HK-2 (cell line): ENCODE results near the gene AURKAIP1.
A peak's percentile ranks its signal among the peaks of the same experiment; 100 is the strongest.
"Not testable (repeated sequence)": the region's sequence is repeated elsewhere in the genome, so short reads cannot be mapped to it uniquely, and the experiment has no call there.

Source experiments
- DNase-seq: peaks from one replicate; pipeline ENCODE4 v3.0.0-alpha.2; 2018; ENCODE audit not compliant: unreplicated experiment

The AURKAIP1 gene

DNA sequence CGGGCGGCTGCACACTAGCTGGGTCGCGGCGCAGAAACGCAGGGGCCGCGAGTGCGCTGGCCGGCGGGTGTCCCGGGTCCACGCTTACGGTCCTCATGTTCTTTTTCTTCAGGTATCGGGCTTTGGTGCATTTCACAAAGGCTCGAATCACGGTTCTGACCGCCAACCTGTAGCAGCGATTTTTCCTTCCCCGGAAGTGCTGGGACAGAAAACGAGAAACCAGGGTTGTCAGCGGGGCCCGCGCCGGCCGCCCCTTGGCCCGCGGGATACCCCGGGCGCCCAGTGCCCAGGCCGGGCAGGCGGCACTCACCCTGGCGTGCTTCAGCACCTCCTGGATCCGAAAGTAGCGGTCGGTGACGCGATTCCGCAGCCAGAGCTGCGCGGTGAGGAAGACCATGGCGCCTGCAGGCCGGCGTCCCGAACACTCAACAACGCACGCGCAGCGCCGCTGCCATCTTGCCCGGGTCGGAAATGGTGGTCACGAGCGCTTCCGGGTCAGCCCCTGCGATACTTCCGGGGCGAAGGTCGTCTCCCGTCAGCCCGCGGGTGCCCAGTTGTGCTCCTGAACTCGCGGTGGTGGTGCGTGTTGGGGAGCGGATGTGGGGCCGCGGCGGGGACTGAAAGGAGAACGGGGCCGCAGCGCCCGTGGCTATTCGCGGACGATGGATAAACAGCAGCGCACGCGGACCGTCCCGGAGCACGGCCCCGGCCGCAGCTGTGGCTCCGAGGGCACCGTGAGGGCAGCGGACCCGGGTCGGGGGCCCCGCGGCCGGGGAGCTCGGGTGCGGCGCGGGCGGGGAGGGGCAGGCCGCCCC is 32.0 kb upstream of the AURKAIP1 start, which contains the start of gene MRPL20:
MRPL20 (minus strand) TSS at position 473 of the 815 bp plus-strand sequence; CDS start at position 397, 76 bp downstream.
- peak; percentile 91 for DNase-seq

DNA sequence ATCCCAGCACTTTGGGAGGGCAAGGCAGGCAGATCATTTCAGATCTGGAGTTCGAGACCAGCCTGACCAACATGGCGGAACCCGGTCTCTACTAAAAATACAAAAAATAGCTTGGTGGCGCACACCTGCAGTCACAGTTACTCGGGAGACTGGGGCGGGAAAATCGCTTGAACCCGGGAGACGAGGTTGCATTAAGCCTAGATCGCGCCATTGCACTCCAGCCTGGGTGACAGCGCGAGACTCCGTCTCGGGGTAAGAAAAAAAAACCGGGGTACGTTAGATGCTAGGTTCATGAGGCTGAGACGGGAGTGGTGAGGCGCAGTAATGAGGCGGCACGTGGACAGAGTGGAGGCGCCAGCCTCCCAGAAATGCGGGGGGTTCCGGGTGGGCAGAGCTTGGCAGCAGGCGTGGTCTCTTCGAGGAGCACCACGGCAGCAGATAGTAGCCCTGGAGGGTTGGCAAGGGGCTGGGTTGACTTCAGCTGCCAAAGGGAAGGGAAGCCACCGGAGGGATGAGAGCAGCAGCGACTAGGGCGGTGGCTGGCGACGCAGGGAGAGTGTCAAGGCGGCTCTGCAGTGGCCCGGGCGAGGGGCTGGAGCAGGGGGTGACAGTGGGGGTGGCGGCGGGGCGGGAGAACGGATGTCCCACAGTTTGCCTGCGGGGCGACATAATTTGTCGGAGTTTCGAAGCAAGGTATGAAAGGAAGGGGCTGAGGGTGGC is 31.3 kb upstream of the AURKAIP1 start:
- DNase-seq: no peak

DNA sequence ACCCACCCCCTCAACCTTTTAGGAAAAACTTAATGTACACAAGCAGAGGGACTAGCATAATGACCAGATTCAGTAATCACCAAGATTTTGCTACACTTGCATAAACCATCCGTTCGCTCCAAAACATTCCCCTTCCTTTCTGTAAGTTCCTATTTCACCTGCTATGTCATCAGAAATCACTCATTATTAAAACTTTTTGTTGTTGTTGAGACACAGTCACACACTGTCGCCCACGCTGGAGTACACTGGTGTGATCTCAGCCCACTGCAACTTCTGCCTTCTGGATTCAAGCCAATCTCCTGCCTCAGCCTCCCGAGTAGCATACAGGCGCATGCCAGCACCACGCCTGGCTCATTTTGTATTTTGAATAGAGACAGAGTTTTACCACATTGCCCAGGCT is 28.6 kb upstream of the AURKAIP1 start:
- no peak for DNase-seq

DNA sequence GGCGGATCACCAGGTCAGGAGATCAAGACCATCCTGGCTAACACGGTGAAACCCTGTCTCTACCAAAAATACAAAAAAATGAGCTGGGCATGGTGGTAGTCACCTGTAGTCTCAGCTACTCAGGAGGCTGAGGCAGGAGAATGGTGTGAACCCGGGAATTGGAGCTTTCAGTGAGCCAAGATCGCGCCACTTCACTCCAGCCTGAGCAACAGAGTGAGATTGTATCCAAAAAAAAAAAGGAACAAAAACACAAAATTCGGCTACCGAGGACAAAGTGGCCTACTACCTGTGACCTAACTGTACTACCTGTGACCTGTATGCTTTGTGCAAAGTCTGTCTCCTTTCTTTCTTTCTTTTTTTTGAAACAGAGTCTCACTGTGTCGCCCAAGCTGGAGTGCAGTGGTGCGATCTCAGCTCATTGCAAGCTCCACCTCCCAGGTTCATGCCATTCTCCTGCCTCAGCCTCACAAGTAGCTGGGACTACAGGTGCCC is 27.9 kb upstream of the AURKAIP1 start:
- not testable (repeated sequence) for DNase-seq

DNA sequence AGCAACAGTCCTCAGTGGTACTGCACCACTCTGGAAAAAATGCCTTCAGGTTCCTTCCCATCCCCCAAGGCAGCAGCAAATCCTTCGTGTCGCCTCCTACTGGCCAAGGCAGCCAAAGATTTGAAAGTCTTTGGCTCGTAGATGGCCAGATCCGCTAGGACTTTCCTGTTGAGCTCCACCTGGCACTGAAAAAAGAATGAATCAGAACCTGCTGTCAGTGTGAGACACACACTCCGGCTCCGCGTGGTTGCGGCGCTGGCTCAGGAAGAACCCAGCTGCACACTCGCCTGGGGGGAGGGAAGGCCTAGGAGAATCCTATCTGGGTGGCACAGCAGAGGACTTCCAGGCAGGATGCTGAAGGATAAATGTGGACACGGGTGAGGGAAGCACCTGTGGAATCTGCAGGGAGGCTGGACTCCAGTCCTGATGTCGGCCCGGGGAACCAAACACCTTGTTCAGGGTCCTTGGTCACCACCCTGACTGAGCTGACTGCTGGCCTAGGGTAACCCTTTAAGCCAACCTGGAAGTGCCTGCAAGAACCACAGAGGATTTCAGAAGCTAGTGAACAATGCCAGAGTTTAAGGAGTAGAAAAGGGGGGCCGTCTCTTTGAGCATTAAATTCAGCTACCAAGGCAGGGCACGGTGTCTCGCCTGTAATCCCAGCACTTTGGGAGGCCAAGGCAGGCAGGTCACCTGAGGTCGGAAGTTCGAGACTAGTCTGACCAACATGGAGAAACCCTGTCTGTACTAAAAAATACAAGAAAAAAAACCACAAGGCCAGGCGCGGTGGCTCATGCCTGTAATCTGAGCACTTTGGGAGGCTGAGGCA is 27.3 kb upstream of the AURKAIP1 start:
- peak; percentile 46 for DNase-seq

DNA sequence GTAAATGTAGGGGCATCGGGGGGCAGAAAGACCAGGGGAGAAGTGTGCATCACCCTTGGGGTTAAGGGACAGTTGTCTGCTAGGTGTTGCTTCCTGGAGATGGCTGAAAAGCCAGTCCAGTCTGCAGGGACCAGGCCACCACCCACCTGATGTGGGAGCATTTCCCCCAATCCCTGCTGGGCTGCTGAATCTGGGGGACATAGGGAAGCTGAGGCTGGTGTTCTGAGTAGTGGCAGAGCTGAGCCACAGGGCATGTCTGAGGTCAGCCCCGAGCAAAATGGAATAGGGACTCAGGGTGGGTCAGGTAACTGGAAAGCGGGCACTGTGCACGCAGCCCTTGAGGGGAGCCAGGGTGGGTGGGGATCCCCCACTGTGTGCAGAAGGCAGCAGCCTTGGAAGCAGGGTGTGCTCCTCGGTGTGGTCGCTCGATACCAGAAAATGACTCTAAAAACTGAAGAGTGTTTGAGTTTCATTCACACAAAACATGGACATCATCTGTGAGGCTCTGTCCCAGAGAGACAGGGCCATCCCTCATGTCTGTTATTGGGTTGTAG is 26.5 kb upstream of the AURKAIP1 start:
- DNase-seq: no peak

DNA sequence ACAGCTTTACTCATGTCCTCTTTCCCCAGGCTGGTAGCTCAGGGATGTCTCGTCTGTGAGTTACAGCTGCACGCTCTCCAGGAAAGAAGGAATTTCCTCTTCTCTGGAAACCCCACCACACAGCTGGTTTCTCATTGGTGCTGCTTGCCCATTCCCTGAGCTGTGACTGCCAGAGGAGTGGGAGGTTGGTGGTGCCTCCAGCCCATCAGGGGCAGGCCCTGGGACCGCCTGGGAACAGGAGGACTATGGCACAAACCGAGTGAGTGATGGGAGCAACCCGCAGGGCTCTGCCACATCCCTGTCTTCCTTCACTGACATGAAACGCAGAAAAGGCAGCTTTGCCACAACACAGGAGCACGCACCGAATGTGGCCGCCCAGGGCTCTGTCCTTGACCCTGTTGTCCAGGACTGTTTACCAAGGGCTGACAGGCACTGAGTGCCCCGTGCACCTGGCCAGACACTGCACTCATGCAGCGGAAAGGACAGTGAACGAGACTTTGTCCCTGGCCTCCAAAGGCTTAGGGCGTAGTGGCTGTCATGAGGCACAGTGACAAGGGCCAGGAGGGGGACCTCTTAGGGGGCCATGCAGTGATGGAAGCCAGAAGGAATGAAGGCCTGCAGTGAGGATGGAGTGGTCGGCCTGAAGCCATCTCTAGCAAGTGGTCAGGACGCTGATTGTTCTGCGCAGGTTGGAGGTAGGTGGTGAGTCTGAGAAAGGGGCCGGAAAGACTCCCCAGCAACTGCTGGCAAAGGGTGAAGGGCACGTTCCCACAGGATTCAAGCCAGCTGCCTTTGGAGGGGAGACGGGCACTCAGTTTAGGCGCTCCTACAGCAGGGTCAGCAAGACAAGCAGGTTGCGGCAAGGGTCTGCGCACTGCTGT is 25.8 kb upstream of the AURKAIP1 start:
- no peak for DNase-seq

DNA sequence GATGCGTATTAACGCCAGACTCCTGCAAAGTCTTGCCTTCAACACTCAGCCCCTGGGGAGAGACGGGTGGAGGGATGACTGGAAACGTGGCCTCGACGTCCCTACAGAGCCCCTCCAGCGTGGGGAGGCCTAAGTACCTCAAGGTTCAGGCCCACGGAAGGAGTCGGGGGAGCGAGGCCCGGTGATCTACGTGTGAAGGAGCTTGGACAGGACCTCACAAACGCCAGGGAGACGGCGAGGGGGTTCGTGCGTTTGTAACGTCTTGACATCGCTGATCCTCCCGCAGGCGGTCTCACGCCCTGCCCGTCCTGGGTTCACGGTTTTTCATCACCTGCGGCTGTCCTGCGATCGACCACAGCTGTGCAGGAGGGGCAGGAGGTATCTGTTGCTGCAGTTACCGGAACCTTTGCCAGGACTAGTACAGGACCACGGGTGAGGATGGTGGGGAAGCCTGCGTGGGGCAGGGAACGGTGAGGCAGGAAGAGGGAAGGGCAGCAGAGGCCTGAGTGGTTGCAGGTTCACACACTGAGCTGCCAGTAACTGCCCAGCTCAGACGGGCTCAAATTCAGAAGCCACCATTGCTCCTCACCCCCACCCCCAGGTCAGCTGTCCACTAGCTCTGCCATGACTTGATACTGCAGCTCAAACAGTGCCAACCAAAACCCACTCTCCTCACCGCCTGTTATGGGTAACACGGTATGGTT is 25.0 kb upstream of the AURKAIP1 start:
- DNase-seq: peak; percentile 44

DNA sequence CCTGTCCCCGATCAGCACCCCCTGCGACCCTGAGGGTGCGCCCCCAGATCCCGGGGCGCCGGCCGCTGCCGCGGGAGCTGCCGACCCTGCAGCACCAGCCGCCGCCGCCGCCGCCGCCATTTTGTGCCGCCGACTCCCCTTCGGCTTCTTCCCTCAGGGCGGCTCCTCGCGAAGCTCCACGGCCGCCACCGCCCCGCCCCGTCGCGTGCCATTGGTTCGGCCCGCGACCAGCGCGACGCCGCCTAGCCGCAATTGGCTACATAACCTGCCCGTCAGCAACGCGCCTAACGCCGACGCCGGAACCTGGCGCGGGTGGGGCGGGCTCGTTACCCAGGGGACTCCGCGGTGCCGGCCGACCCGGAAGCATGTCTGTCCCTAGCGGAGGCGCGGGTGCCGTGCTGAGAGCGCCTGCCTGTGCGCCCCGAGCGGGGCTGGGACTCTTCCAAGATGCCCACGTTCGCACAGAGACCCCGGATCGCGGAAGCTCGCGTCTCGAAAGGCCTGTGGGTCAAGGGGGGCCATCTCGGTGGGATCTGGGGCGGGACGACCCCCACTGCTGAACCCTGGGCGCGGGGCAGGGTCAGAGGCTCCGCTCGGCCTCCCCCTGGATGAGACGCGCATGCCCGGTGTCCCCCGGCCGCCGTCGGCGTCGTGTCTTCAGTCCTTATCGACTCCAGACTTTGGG is 24.3 kb upstream of the AURKAIP1 start, which contains the start of gene CCNL2:
CCNL2 (minus strand) TSS at position 149 of the 685 bp plus-strand sequence; CDS start at position 120, 29 bp downstream.
- DNase-seq: peak; percentile 99

DNA sequence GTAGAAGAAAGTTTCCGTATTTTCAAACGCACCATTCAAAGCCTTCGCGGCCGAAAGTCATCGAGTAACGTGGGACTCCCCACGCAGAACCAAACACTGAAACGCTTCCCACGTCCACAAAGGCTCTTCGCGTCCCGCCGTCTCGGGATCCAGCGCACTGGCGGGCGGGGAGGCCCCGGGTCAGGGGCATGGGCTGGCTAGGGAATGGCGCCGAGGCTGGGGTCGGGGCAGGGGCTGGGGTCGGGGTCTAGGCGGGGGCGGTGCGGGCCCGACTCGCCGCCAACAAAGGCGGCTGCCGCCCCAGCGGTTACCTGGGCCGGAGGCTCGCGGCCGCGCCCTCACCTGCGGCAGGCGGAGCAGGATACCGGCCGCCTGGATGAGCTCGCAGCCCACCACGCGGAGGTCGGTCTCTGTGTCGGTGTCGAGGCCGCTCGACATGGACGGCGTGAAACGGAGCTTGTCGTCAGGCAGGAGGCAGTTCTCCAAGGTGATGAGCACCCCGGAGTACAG is 23.7 kb upstream of the AURKAIP1 start:
- no peak for DNase-seq

DNA sequence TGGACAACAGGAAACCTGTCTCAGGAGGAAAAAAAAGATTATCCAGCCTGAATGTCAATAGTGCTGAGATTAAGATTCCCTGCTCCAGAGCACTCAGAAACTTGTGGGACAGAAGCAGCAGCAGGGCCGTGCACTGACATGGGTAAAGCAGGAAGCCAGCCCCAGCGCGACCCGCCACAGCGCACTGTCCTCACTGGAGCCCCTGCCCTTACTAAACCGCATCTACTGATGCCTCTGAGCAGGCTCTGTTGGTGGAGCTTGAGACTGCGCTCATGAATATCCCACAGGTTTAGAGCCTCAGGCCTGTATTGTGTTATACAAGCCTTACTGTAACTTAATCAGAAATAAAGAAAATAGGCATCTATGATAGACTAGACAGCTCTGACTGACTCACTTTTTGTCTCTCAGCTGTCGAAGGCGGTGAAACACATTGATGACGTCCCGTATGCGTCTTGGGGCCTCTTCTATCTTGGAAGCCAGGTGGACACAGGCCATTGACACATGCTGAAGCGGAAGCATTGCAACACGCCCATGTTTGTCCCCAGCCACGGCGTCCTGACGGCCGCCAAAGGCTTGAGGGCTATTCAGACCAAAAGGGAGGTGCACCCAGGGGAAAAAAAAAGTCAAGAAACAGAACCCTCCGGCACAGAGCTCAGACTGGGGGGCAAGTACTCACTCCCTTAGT is 23.0 kb upstream of the AURKAIP1 start:
- no peak for DNase-seq

DNA sequence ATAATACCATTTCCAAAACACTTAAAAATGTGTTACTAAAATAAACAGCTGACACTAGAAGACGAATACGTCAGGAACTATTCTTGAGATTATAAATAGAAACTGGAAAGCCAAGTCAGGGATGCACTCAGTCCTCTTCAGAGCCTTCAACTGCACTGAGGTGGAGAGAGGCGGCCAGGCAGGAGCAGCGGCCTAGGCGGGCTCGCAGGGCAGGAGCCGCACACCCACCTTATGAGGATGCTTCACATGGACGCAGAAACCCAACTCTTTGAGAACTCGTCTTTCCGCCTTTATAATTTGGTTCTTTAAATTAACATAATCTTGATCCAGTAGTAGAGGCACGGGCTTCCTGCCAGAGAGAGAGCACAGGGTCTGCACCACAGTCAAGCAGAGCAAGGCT is 20.2 kb upstream of the AURKAIP1 start:
- no peak for DNase-seq

DNA sequence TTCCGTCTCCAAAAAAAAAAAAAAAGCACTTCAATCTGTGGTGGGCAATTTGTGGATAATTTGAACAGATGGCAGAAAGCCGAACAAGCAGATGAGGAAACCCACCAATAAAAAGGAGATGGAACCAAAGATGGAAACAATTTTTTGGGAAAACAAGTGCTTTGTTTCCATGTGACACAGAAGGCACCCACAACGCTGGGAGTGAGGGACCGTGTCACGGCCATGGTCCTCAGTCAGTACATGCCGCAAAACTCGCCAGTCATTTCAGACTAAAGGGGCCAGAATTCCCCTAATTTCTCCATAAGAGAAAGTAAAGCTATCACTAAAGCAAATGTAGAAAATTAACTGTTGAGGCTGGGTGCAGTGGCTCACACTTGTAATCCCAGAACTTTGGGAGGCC is 19.1 kb upstream of the AURKAIP1 start:
- no peak for DNase-seq

DNA sequence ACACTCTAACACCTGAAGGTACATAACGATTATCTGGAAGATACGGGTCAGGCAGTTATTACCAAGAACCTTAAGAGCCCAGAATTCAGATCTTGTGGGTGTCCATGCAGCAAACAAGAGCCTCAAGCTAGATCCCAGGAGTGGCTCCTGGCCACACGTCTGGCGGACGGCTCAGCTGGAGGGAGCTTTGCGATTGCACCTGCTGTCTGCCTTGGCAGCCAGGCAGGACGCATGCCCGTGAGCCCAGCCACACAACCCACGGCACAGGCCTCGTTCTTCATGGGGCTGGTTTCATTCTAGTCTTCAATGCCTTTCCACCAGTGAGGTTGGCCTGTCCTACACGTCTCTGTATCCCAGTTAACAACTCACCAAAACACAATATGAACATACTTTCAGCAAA is 18.4 kb upstream of the AURKAIP1 start:
- no peak for DNase-seq

DNA sequence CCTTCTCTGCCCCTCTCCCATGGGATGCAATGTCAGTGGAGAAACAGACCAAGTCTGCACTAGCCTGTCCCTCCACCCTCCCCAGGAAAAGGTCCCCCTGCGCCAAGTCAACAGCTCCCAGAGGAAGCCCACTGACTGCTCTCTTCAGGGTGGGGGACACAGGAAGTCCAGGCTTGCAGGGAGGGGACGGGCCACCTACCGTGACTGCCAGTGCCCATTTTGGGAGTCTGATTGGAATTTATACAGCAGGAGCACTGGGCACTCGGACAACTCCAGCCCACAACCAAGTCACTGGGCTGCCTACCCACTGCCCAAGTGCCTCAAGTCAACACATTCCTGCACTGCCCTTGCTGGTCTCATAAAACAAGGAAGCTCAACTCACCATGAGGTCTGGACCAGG is 18.0 kb upstream of the AURKAIP1 start:
- no peak for DNase-seq

DNA sequence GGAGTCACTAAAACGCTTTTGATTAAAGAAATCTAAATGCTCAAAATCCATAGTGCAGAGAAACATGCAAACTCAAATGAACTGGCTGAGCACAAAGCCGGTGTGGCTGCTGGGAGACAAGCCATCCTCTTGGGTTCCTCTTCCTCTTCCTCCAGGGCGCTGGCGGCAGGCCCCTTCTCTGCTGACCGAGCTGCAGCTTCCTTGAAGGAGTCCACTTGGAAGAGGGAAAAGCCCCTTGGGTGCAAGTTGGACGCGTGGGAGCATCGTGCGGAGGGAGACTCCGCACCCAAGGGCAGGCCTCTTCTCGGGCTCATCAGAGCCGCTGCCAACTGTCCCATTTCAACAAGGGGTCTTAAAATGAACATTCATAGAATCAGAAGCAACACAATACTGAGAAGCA is 16.2 kb upstream of the AURKAIP1 start:
- DNase-seq: no peak

DNA sequence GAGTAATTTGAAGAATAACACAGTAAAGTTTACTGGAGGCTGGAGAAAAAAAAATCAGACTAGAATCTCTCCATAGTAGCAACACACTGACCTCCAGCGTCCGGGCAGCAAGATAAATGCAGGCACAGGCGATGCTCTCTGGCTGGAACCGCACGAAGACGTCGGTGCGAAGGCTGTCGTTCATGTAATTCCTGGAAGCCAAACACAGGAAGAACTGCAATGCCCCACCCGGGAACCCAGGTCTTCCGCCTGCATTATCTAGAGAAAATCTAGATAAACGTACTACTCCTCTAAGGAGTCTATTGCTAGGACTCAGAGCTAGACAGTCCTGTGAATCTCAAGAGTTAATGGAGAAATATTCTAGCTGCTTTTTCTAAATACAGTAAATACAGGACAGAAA is 15.7 kb upstream of the AURKAIP1 start:
- DNase-seq: no peak

DNA sequence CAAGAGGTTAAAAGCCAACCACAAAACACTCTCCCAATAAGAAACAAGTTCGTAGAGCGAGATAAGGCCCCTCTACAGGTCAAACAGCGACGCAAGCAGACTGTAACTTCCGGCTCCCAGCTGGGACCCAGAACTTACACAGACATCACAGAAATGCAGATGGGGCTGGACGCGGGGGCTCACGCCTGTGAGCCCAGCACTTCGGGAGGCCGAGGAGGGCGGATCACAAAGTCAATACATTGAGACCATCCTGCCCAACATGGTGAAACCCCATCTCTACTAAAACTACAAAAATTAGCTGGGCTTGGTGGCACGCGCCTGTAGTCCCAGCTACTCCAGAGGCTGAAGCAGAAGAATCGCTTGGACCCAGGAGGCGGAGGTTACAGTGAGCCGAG is 13.1 kb upstream of the AURKAIP1 start:
- no peak for DNase-seq
